Endodermal cell (in vitro differentiated cells): ENCODE data around the gene TEDC2. TPM values are rescaled to one million over a fixed set of nuclear protein-coding genes. Genes with fewer than 3 reads are reported as not detected.

Source experiments
- DNase-seq: peaks from one replicate; pipeline ENCODE4 v3.0.0-alpha.2; 2017
- H3K27ac ChIP-seq: 2 replicates; pipeline ENCODE4 v1.5.1; 2013; ENCODE audit warnings: mild to moderate bottlenecking, low read depth, low read length, moderate library complexity
- H3K27me3 ChIP-seq: 2 replicates; pipeline ENCODE4 v1.6.1; 2013; ENCODE audit warnings: mild to moderate bottlenecking, low read length, moderate library complexity; ENCODE audit not compliant: insufficient read depth, control insufficient read depth, poor library complexity, severe bottlenecking
- H3K36me3 ChIP-seq: 2 replicates; pipeline ENCODE4 v1.7.0; 2013; ENCODE audit warnings: mild to moderate bottlenecking, low read length, moderate library complexity; ENCODE audit not compliant: control insufficient read depth, insufficient read depth
- H3K4me1 ChIP-seq: one replicate; pipeline ENCODE4 v1.7.0; 2013; ENCODE audit warnings: low read length; ENCODE audit not compliant: control insufficient read depth, insufficient read depth
- H3K4me3 ChIP-seq: 2 replicates; pipeline ENCODE4 v1.5.1; 2013; ENCODE audit warnings: mild to moderate bottlenecking, low read length, moderate library complexity
- H3K9ac ChIP-seq: 2 replicates; pipeline ENCODE4 v1.6.1; 2013; ENCODE audit warnings: mild to moderate bottlenecking, low read length, moderate library complexity; ENCODE audit not compliant: poor library complexity, severe bottlenecking; ENCODE audit errors: extremely low read depth
- H3K9me3 ChIP-seq: 2 replicates; pipeline ENCODE4 v1.6.1; 2013; ENCODE audit warnings: mild to moderate bottlenecking, low read length, moderate library complexity; ENCODE audit not compliant: control insufficient read depth
- H3K27ac Mint-ChIP-seq: 2 replicates; pipeline ENCODE4 v1.8.0; 2020; ENCODE audit warnings: mixed read lengths
- H3K27me3 Mint-ChIP-seq: 2 replicates; pipeline ENCODE4 v1.8.0; 2021; ENCODE audit warnings: mild to moderate bottlenecking, mixed read lengths; ENCODE audit not compliant: insufficient read depth
- H3K36me3 Mint-ChIP-seq: 2 replicates; pipeline ENCODE4 v1.8.0; 2020; ENCODE audit warnings: low read depth, mixed read lengths
- H3K4me1 Mint-ChIP-seq: 2 replicates; pipeline ENCODE4 v1.8.0; 2020; ENCODE audit warnings: mixed read lengths
- H3K4me3 Mint-ChIP-seq: 2 replicates; pipeline ENCODE4 v1.8.0; 2020; ENCODE audit warnings: mild to moderate bottlenecking, moderate library complexity, mixed read lengths
- H3K9me3 Mint-ChIP-seq: 2 replicates; pipeline ENCODE4 v1.8.0; 2020; ENCODE audit warnings: mild to moderate bottlenecking, mixed read lengths
- WGBS, 2 experiments: methylation state at CpG; one replicate each; pipeline versions ENCODE4 v1.1.5 to v1.1.7; 2013; ENCODE audit warnings: missing lambda C conversion rate in 2 of 2, mixed read lengths in 1 of 2; ENCODE audit not compliant: insufficient coverage in 1 of 2, insufficient read length in 1 of 2; 5-methylcytosine and 5-hydroxymethylcytosine counted together
- total RNA-seq, 2 donors: library from RNA; stranded (reverse); fragmentation: NEBNext Ultra II Directional in 1 of 2; extraction: Animal tissue kit (Norgen Biotek cat#: 25700) in 1 of 2; gene quantifications; 2 replicates in 1 of 2; 3 replicates in 1 of 2; pipeline ENCODE4 v1.2.1, GENCODE V29; 2021
- TF ChIP-seq, protein P1 (sequence below): fragments of 200-600 bp; sonication (generic); conservative IDR thresholded peaks from 2 replicates; pipeline ENCODE4 v1.5.0; 2021; ENCODE audit warnings: antibody characterized with exemption, mild to moderate bottlenecking

TEDC2 gene
- total RNA-seq, 2 donors from 2014 or later: 44.0 to 57.6 TPM

DNA sequence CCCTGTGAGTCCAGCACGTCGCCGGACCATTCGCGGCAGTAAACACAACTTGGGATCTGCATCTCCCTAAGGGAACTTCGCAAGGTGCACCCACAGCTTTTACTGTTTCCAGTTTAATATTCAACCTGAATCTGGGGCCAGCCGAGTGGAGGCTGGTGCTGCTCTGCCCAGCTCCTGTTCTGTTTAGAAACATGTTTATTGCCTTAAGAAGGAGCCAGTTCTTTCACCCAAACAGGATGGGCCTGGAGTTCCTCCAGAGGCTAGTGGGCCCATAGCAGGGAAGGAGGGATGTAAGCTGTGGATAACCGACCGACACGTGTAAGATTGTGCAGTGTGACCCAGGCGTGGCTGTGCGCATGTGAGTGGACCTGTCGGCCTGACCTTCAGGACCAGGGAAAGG is 32.4 kb downstream of the TEDC2 start:
- Mint-ChIP-seq H3K36me3 (peaks cover 2% of the 10 kb centered on the region), H3K4me3 (no peak overlapping the region), H3K4me1 (no peaks in the 10 kb centered on the region), H3K27me3 (no peaks in the 10 kb centered on the region), H3K27ac (no peak overlapping the region), H3K9me3 (no peaks in the 10 kb centered on the region)
- DNase-seq: no peak
- no peaks in the 10 kb centered on the region for H3K27me3 ChIP-seq
- TF ChIP-seq, protein P1, sequence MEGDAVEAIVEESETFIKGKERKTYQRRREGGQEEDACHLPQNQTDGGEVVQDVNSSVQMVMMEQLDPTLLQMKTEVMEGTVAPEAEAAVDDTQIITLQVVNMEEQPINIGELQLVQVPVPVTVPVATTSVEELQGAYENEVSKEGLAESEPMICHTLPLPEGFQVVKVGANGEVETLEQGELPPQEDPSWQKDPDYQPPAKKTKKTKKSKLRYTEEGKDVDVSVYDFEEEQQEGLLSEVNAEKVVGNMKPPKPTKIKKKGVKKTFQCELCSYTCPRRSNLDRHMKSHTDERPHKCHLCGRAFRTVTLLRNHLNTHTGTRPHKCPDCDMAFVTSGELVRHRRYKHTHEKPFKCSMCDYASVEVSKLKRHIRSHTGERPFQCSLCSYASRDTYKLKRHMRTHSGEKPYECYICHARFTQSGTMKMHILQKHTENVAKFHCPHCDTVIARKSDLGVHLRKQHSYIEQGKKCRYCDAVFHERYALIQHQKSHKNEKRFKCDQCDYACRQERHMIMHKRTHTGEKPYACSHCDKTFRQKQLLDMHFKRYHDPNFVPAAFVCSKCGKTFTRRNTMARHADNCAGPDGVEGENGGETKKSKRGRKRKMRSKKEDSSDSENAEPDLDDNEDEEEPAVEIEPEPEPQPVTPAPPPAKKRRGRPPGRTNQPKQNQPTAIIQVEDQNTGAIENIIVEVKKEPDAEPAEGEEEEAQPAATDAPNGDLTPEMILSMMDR: no peak
- WGBS, 2 experiments: 93 to 97% methylated on average over 13 of the region's 13 CpGs
- H3K27ac ChIP-seq: no peak overlapping the region
- no peak overlapping the region for H3K4me3 ChIP-seq
- no peaks in the 10 kb centered on the region for H3K9me3 ChIP-seq
- H3K36me3 ChIP-seq: no peaks in the 10 kb centered on the region
- no peaks in the 10 kb centered on the region for H3K4me1 ChIP-seq
- H3K9ac ChIP-seq: no peak overlapping the region

DNA sequence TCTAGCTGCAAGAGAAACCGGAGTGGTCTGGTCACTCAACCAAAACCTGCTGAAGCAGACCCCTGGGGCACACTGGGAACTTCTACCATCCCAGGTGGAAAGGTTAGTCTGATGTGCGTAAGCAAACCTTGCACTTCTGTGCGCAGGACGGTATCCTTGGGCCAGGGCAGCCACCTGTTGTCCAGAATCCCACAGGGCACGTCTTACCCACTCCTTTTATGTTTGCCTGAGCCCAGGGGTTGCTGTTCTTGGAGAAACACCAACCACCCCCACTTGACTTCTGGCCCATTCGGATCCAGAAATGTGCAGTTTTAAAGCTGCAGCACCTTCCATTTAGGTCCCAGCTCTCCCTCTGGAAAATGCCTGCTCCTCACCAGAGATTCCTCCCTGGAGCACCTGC is 33.7 kb downstream of the TEDC2 start:
- Mint-ChIP-seq H3K9me3 (no peaks in the 10 kb centered on the region), H3K27me3 (no peaks in the 10 kb centered on the region), H3K4me3 (no peak overlapping the region), H3K36me3 (peaks cover 7% of the 10 kb centered on the region), H3K4me1 (no peaks in the 10 kb centered on the region), H3K27ac (no peak overlapping the region)
- TF ChIP-seq, protein P1: no peak
- H3K27me3 ChIP-seq: no peaks in the 10 kb centered on the region
- no peaks in the 10 kb centered on the region for H3K4me1 ChIP-seq
- no peak for DNase-seq
- no peak overlapping the region for H3K9ac ChIP-seq
- 93 to 97% methylated on average over 5 to 6 of the region's 6 CpGs for WGBS, 2 experiments
- H3K9me3 ChIP-seq: no peaks in the 10 kb centered on the region
- H3K36me3 ChIP-seq: no peaks in the 10 kb centered on the region
- H3K27ac ChIP-seq: no peak overlapping the region
- H3K4me3 ChIP-seq: no peak overlapping the region

DNA sequence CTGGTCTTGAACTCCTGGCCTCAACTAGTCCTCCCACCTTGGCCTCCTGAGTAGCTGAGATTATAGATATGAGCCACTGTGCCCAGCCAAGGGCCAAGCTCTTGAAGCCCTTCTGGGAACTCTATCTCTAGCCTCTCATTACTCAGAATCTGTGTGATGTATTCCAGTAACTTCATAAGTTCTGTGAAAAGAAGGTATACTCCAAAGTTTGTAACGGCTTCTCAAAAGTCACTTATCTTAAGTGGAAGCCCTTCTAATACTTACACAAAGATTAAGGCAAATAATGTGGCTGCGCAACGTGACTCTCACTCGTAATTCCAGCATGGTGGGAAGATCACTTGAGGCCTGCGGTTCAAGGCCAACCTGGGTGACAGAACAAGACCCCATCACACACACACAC is 34.7 kb downstream of the TEDC2 start:
- TF ChIP-seq, protein P1: no peak
- Mint-ChIP-seq H3K27ac (no peak overlapping the region), H3K4me3 (no peak overlapping the region), H3K27me3 (no peaks in the 10 kb centered on the region), H3K9me3 (no peaks in the 10 kb centered on the region), H3K4me1 (no peaks in the 10 kb centered on the region), H3K36me3 (peaks cover 7% of the 10 kb centered on the region)
- no peak for DNase-seq
- Histone ChIP-seq H3K4me3 (no peak overlapping the region), H3K9ac (no peak overlapping the region), H3K4me1 (no peaks in the 10 kb centered on the region), H3K27ac (no peak overlapping the region), H3K36me3 (no peaks in the 10 kb centered on the region), H3K9me3 (no peaks in the 10 kb centered on the region), H3K27me3 (no peaks in the 10 kb centered on the region)
- WGBS, 2 experiments: 91 to 100% methylated on average over 1 to 5 of the region's 5 CpGs
